HG03045 (cell line): Measurements from ENCODE around the gene OSGEP.

Experiments
- ATAC-seq: cut with Tn5 transposase; IDR thresholded peaks from one replicate; pipeline ENCODE4 v1.9.1; 2021; ENCODE audit warnings: mild to moderate bottlenecking, moderate library complexity; ENCODE audit not compliant: unreplicated experiment

Gene OSGEP

DNA sequence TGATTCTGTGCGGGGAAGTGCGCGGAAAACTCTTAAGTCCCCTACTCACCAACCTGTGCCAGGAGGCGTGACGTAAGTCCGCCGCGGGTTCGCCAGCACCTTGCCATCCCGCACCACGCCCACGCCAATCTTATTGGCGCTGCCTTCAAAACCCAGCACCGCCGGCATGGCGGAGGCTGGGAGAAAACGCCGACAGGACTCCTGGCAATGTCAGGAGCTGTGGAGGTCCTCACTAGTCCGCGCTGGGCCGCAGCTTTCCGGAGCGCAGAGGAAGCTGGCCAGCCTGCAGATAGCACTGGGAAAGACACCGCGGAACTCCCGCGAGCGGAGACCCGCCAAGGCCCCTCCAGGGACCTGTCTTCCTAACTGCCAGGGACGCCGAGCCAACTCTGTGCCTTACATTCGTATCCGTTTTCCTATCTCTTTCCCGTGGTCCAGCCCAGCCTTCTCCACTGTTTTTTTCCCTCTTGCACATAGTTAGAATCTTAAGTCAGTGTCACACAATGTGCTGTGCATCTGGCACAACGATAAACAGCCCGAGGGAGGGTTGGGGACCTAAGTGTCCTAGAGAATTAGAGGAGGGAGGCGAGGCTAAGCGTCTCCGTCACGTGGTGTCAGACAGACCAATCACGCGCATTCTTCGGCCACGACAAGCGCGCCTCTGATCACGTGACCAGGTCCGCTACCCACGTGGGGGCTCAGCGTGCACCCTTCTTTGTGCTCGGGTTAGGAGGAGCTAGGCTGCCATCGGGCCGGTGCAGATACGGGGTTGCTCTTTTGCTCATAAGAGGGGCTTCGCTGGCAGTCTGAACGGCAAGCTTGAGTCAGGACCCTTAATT, at the start of gene OSGEP, which contains the start of gene APEX1:
Gene OSGEP (minus strand): TSS at position 297 of the 839 bp plus-strand sequence. CDS start 129 bp downstream, at position 168.
Gene APEX1 (plus strand): TSS at position 711 of the 839 bp plus-strand sequence. CDS start 420 bp downstream, outside the sequence.
- peak; percentile 86 for ATAC-seq

DNA sequence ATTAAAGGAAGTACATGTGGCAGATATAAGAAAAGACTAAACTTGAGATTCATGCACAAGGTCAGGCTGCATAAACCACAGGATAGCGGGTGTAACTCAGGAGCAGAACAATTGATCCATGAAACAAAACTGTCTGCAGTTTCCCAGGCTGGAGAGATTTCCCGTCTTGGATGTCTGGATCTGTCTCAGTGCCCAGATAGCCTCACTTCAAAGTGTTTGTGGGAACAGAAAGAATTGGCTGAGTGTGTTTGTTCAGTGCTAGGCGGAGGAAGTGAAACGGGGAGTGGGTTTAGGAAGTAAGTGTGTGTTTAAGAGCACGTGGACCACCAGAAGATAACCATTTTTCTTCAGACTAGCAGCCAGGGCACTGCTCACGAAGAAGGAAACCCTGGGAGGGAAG, 49.3 kb upstream of the OSGEP start:
- no peak for ATAC-seq

- no peak for ATAC-seq
These were observed 46.7 kb upstream of the OSGEP start for GRCh38 chr14:20501346-20501745.

DNA sequence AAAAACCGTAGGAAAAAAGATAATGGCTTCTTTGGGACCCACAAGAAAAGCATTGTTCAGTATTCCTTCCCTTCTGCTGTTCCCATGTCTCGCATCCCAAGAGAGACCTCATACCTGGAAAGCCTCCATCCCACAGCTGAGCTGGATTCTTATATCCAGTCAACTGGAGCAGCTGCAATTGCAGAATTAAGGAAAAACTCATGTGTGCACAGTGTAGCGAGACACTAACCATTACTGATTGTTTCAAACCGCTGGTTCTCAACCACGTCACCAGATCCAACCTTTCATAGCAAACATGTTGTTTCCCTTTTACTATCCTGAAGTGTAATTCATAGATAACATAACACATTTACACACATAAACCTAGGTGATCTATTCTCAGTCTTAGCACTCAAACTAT, 45.3 kb upstream of the OSGEP start:
- no peak for ATAC-seq

GRCh38 chr14:20499108-20499507, 44.5 kb upstream of the OSGEP start:
- no peak for ATAC-seq

- ATAC-seq, result no peak
These were observed 44.0 kb upstream of the OSGEP start for GRCh38 chr14:20498622-20499021.

GRCh38 chr14:20494935-20495766, 40.5 kb upstream of the OSGEP start:
- no peak for ATAC-seq

DNA sequence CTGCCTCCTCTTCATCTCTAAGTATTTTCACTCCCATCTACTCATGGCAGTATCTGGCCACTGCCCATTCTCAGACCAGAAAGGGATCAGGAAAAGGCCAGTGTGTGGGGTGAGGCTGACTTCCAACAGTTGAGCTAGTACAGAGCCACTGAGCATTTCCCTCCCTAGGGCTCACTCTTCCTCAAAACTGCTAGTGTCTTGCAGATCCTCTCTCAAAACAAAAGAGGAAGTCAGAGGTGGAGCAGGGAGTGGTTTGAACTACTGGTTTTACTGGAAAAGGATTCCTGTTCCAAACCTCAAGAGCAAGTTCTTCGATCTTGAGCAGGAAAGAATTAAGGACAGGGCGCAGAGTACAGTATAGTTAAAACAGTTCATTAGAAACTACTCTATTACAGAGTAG, 39.0 kb upstream of the OSGEP start:
- ATAC-seq, result no peak

- ATAC-seq, result no peak
These were observed 37.9 kb upstream of the OSGEP start for GRCh38 chr14:20492486-20492885.

GRCh38 chr14:20490563-20490962, 36.0 kb upstream of the OSGEP start:
- ATAC-seq, result no peak

- no peak for ATAC-seq
These were observed 34.7 kb upstream of the OSGEP start for GRCh38 chr14:20489093-20489994.

DNA sequence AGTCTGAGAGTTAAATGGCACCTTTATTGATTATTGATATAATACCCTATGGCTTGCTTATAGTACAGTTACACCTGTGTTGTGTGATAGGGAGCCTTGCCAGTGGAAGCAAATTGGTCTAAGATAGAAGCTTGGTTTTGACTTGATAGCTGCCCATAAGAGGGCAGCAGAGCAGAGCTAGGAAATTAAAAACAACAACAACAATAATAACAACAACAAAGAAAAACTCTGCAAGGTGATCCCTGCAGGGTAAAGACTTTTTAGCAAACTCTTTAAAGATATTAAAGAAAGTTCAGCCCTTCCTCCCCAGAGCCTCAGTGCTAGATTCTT, 32.7 kb upstream of the OSGEP start:
- no peak for ATAC-seq

GRCh38 chr14:20486684-20487395, 32.2 kb upstream of the OSGEP start:
- ATAC-seq, result no peak

DNA sequence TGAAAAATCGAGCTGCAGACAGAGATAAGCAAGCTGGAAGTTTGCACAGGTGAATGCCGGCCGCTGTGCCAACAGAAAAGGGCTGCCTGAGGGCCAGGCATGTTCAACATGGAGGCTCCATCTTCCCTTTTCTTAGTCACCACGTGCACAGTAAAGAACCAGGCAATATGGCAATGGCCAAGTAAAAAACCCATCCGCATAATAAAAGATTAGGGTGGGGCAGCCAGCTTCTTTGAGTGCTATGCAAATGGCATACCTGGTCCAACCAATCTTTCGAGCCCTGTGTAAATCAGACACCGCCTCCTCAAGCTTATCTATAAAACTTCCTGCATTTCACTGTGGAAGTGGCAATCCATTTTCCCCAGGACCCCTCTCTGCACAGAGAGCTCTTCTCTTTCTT, 31.3 kb upstream of the OSGEP start:
- ATAC-seq, result no peak

GRCh38 chr14:20482382-20482781, 27.8 kb upstream of the OSGEP start:
- ATAC-seq, result no peak

DNA sequence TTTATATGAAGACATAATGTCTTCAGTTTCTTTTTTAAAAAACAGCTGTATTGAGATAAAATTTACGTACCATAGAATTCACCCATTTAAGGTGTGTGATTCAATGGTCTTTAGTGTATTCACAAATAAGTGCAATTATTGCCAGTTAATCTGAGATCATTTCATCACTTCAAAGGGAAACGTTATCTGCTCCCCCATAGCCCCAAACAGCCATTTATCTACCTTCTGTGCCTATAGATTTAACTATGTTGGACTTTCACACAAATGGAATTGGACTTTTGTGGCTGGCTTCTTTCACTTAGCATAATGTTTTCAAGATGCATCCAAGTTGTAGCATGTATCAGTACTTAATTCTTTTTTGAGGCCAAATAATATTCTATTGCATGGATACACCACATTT, 24.3 kb upstream of the OSGEP start:
- ATAC-seq, result no peak

- ATAC-seq, result no peak
These were observed 22.7 kb upstream of the OSGEP start for GRCh38 chr14:20477211-20477876.

DNA sequence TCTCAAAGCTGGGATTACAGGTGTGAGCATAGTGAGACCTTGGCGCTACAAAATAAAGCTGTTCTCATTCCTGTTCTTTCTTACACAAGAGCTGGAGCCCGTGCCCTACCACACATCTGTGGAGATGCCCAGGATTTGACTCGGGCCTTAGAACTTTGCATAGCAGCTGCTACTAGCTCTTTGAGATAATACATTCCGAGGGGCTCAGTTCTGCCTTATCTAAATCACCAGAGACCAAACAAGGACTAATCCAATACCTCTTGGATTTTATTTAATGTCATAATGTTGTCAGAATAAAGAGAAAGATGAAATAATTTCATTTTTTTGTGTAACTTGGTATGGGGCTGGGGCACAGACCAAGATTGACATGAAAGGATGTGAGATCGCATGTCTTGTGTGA, 22.2 kb upstream of the OSGEP start:
- no peak for ATAC-seq

DNA sequence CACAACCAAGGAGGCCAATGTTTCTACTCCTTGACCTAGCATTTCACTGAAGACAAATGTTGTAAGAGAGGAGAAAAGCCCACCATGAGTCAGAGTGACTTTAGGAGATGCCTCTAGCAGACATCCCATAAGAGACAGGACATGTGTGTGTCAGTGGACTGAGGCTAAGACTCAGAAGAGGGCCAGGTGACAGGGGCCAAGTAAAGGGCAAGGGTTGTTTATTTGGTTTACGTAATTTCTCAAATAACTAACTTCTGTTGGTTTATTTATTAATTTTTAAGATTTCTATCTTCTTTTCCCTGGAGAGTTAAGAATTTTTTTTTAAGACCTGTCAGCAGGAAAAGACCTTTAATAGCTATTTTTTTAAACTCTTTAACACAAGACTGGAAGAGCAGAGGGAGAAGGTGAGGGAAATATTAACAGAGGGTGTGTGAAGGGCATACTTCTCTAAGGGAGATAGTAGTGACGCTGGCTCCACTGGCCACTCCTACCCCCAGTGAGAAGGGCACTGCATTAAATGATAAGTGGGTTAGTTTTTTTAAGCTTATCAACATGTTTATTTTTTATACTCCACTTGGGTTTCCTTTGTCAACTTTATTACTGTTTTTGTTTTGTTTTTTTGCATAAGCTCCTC, 18.0 kb upstream of the OSGEP start:
- ATAC-seq, result no peak

DNA sequence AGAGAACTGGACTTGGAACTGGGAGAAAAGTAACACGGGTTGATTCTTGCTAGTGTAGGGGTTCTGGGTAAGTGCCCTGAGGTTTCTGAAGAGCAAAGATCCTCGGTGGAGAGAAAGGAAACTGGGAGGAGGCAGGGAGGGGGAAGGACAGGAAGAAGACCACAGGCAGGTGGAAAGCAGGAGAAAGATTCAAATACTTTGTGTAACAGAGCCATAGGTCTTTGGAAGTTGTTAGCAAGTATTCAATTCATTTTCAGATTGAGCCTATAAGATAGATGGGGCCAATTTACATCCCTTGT, 15.9 kb upstream of the OSGEP start:
- no peak for ATAC-seq
